ENCODE data around the gene UBA3. TPM values are rescaled to one million over a fixed set of nuclear protein-coding genes. Genes with fewer than 3 reads are reported as not detected.
A peak's percentile ranks its signal among the peaks of the same experiment; 100 is the strongest.

Gene UBA3
- total and polyA plus RNA-seq, 5 experiments from 2014 or later, result 35.1 to 80.1 (median 49.1) TPM

- H3K36me3 Mint-ChIP-seq, result peaks cover 0 to 7% (median 3%) of the 10 kb centered on the region in 3 donors
- DNase-seq (peak; percentile 81 to 95 (median 89)), ATAC-seq (peak; percentile 72 to 77)
- peak within 1 kb of the TSS; percentile 93 to 99 (median 97) for H3K4me3 Mint-ChIP-seq
- H3K27me3 Mint-ChIP-seq, result no peaks in the 10 kb centered on the region
- H3K4me1 Mint-ChIP-seq, result peaks cover 33 to 79% (median 60%) of the 10 kb centered on the region in 4 donors
- POLR2A ChIA-PET, result interaction anchor here (0.6 to 6.8 kb wide), 16 partner anchors 8 to 153 kb away, joined by 3 to 63 read pairs (median 5); partner anchors contain the start of genes EOGT and TMF1
- no peaks in the 10 kb centered on the region for H3K9me3 Mint-ChIP-seq
- peak within 1 kb of the TSS; percentile 84 to 99 (median 98) for H3K27ac Mint-ChIP-seq
Observed at GRCh38 chr3:69084326-69085167, 4.4 kb upstream of the UBA3 start, which contains the start of gene ARL6IP5. Gene ARL6IP5, plus strand, starts transcription at chr3:69084937. Its CDS starts 111 bp downstream, at chr3:69085048.

- Mint-ChIP-seq H3K4me1 (peaks cover 29 to 79% (median 60%) of the 10 kb centered on the region in 4 donors), H3K4me3 (peak overlapping the region; percentile 36 to 93 (median 70)), H3K27me3 (no peaks in the 10 kb centered on the region), H3K9me3 (no peaks in the 10 kb centered on the region), H3K36me3 (peaks cover 0 to 3% (median 3%) of the 10 kb centered on the region in 3 donors), H3K27ac (peak overlapping the region; percentile 84 to 99 (median 98))
- POLR2A ChIA-PET, result interaction anchor here (0.8 to 6.8 kb wide), 3 partner anchors 9 to 69 kb away, joined by 5 to 63 read pairs (median 28); partner anchors contain the start of genes EOGT and TMF1
- DNase-seq, result peak in 8 of 10 donors; percentile 25 to 65 (median 50)
- ATAC-seq, result peak; percentile 32 to 38
Observed at GRCh38 chr3:69082805-69083204, 2.6 kb upstream of the UBA3 start.

- no peak for ATAC-seq
- H3K4me1 Mint-ChIP-seq, result peaks cover 29 to 79% (median 64%) of the 10 kb centered on the region in 4 donors
Observed at GRCh38 chr3:69082361-69082760, 2.2 kb upstream of the UBA3 start.

GRCh38 chr3:69081583-69082262 is 1.6 kb upstream of the UBA3 start:
- ATAC-seq (no peak), DNase-seq (no peak)
- POLR2A ChIA-PET, result interaction anchor here (1.0 to 6.8 kb wide), 3 partner anchors 10 to 30 kb away, joined by 3 to 63 read pairs (median 28); partner anchors contain the start of gene TMF1
- Mint-ChIP-seq H3K9me3 (no peaks in the 10 kb centered on the region), H3K36me3 (peaks cover 0 to 9% (median 3%) of the 10 kb centered on the region in 3 donors), H3K27ac (peak overlapping the region; percentile 80 to 99 (median 97)), H3K27me3 (no peaks in the 10 kb centered on the region), H3K4me1 (peaks cover 29 to 79% (median 67%) of the 10 kb centered on the region in 4 donors), H3K4me3 (peak overlapping the region in 7 of 10 donors; percentile 4 to 76 (median 41))

More at GRCh38 chr3:69082361-69082760, 2.2 kb upstream of the UBA3 start:
- no peaks in the 10 kb centered on the region for H3K9me3 Mint-ChIP-seq
- H3K4me3 Mint-ChIP-seq, result peak overlapping the region in 7 of 10 donors; percentile 46 to 93 (median 68)
- POLR2A ChIA-PET, result interaction anchor here (0.8 to 6.8 kb wide), 3 partner anchors 9 to 69 kb away, joined by 5 to 63 read pairs (median 28); partner anchors contain the start of genes EOGT and TMF1
- no peaks in the 10 kb centered on the region for H3K27me3 Mint-ChIP-seq
- DNase-seq, result no peak
- peak overlapping the region; percentile 84 to 99 (median 98) for H3K27ac Mint-ChIP-seq
- H3K36me3 Mint-ChIP-seq, result peaks cover 0 to 5% (median 3%) of the 10 kb centered on the region in 3 donors

- Mint-ChIP-seq H3K4me3 (peak overlapping the region; percentile 73 to 93 (median 84)), H3K27ac (peak overlapping the region; percentile 72 to 96 (median 88)), H3K27me3 (no peaks in the 10 kb centered on the region), H3K9me3 (no peaks in the 10 kb centered on the region), H3K4me1 (peaks cover 24 to 75% (median 62%) of the 10 kb centered on the region in 4 donors), H3K36me3 (peaks cover 0 to 21% (median 0%) of the 10 kb centered on the region in 3 donors)
- POLR2A ChIA-PET, result interaction anchor here (0.8 to 3.8 kb wide), 6 partner anchors 8 to 27 kb away, joined by 3 to 28 read pairs (median 5); partner anchors contain the start of gene TMF1
- DNase-seq (peak in 4 of 10 donors; percentile 12 to 19 (median 16)), ATAC-seq (peak; percentile 8 to 21)
Observed at GRCh38 chr3:69079269-69080159, 651 bp downstream of the UBA3 start.

- no peak for ATAC-seq
- peaks cover 4 to 64% (median 11%) of the 10 kb centered on the region in 3 donors for H3K36me3 Mint-ChIP-seq
- POLR2A ChIA-PET, result no interaction called here
- DNase-seq, result no peak
- no peaks in the 10 kb centered on the region for H3K27me3 Mint-ChIP-seq
- H3K4me1 Mint-ChIP-seq, result peaks cover 17 to 43% (median 35%) of the 10 kb centered on the region in 4 donors
- H3K9me3 Mint-ChIP-seq, result no peaks in the 10 kb centered on the region
- H3K27ac Mint-ChIP-seq, result peak overlapping the region in 8 of 10 donors; percentile 0 to 52 (median 12)
- H3K4me3 Mint-ChIP-seq, result peak overlapping the region in 2 of 10 donors; percentile 0 to 12
Observed at GRCh38 chr3:69072928-69073327, 7.2 kb downstream of the UBA3 start.

- peaks cover 3 to 41% (median 15%) of the 10 kb centered on the region in 3 donors for H3K36me3 Mint-ChIP-seq
- H3K27me3 Mint-ChIP-seq, result no peaks in the 10 kb centered on the region
- POLR2A ChIA-PET, result interaction anchor here (1.3 to 1.4 kb wide), 2 partner anchors 13 to 23 kb away, joined by 3 to 4 read pairs; no protein-coding TSS in a partner anchor
- peak overlapping the region; percentile 62 to 94 (median 86) for H3K27ac Mint-ChIP-seq
- ATAC-seq, result peak in 1 of 2 donors; percentile 52
- DNase-seq, result no peak
- H3K4me1 Mint-ChIP-seq, result peaks cover 17 to 42% (median 34%) of the 10 kb centered on the region in 4 donors
- no peaks in the 10 kb centered on the region for H3K9me3 Mint-ChIP-seq
- peak overlapping the region in 1 of 10 donors; percentile 46 for H3K4me3 Mint-ChIP-seq
Observed at GRCh38 chr3:69066121-69066520, 14.0 kb downstream of the UBA3 start.

GRCh38 chr3:69065318-69065964 is 14.7 kb downstream of the UBA3 start:
- Mint-ChIP-seq H3K4me1 (peaks cover 13 to 35% (median 31%) of the 10 kb centered on the region in 4 donors), H3K36me3 (peaks cover 3 to 41% (median 20%) of the 10 kb centered on the region in 3 donors), H3K4me3 (peak overlapping the region in 8 of 10 donors; percentile 43 to 59 (median 48)), H3K27ac (peak overlapping the region; percentile 78 to 94 (median 87)), H3K9me3 (no peaks in the 10 kb centered on the region), H3K27me3 (no peaks in the 10 kb centered on the region)
- DNase-seq (peak in 2 of 10 donors; percentile 22 to 46), ATAC-seq (peak; percentile 59 to 84)
- POLR2A ChIA-PET, result interaction anchor here (0.6 to 2.0 kb wide), 7 partner anchors 13 to 160 kb away, joined by 3 to 10 read pairs (median 4); partner anchors contain the start of genes ARL6IP5, EOGT and TMF1

GRCh38 chr3:69063636-69064035 is 16.5 kb downstream of the UBA3 start:
- peaks cover 3 to 51% (median 29%) of the 10 kb centered on the region in 3 donors for H3K36me3 Mint-ChIP-seq
- POLR2A ChIA-PET, result interaction anchor here (0.7 to 1.6 kb wide), 4 partner anchors 11 to 50 kb away, joined by 3 to 8 read pairs (median 6); partner anchors contain the start of genes ARL6IP5 and TMF1
- H3K4me1 Mint-ChIP-seq, result peaks cover 22 to 50% (median 43%) of the 10 kb centered on the region in 4 donors
- ATAC-seq, result no peak
- H3K27ac Mint-ChIP-seq, result peak overlapping the region in 9 of 10 donors; percentile 28 to 87 (median 80)
- no peaks in the 10 kb centered on the region for H3K27me3 Mint-ChIP-seq
- no peaks in the 10 kb centered on the region for H3K9me3 Mint-ChIP-seq
- H3K4me3 Mint-ChIP-seq, result peak overlapping the region in 6 of 10 donors; percentile 34 to 62 (median 54)
- peak in 2 of 10 donors; percentile 28 to 48 for DNase-seq

- peak overlapping the region; percentile 80 to 97 (median 91) for H3K27ac Mint-ChIP-seq
- H3K36me3 Mint-ChIP-seq, result peaks cover 8 to 55% (median 32%) of the 10 kb centered on the region in 3 donors
- DNase-seq (no peak), ATAC-seq (no peak)
- POLR2A ChIA-PET, result interaction anchor here (1.8 to 2.4 kb wide), 4 partner anchors 10 to 32 kb away, joined by 5 to 13 read pairs (median 7); partner anchors contain the start of genes ARL6IP5 and UBA3
- peaks cover 17 to 51% (median 36%) of the 10 kb centered on the region in 4 donors for H3K4me1 Mint-ChIP-seq
- no peaks in the 10 kb centered on the region for H3K9me3 Mint-ChIP-seq
- H3K4me3 Mint-ChIP-seq, result peak overlapping the region in 2 of 10 donors; percentile 1 to 14
- H3K27me3 Mint-ChIP-seq, result no peaks in the 10 kb centered on the region
Observed at GRCh38 chr3:69059688-69060087, 20.5 kb downstream of the UBA3 start.

Data from naive thymus-derived CD8-positive, alpha-beta T cell (primary cell).